DND-41 (cell line): Measurements from ENCODE around the gene PLXNA4.

ENCODE experiments used
- ATAC-seq: fragments of 200-7000 bp; cut with Tn5 transposase; 3 replicates; pipeline ENCODE4 v1.9.1; 2021; ENCODE audit warnings: low read depth; ENCODE audit not compliant: insufficient read depth
- DNase-seq: peaks from one replicate; pipeline ENCODE4 v3.0.0-alpha.2; 2020
- H2AFZ ChIP-seq: 2 replicates; pipeline ENCODE4 v1.6.0; 2012; ENCODE audit warnings: low read depth, low read length
- H3K27ac ChIP-seq: 2 replicates; pipeline ENCODE4 v1.5.1; 2012; ENCODE audit warnings: low read length, inconsistent platforms
- H3K27me3 ChIP-seq: fragments of 200-600 bp; sonication (generic); 2 replicates; pipeline ENCODE4 v1.6.0; 2012; ENCODE audit warnings: low read length, mild to moderate bottlenecking, inconsistent platforms; ENCODE audit not compliant: insufficient read depth, poor library complexity
- H3K36me3 ChIP-seq: 2 replicates; pipeline ENCODE4 v1.5.1; 2012; ENCODE audit warnings: low read length, inconsistent platforms; ENCODE audit not compliant: insufficient read depth
- H3K4me1 ChIP-seq: 2 replicates; pipeline ENCODE4 v1.5.1; 2012; ENCODE audit warnings: mild to moderate bottlenecking, low read length; ENCODE audit not compliant: insufficient read depth
- H3K4me2 ChIP-seq: 2 replicates; pipeline ENCODE4 v1.6.0; 2012; ENCODE audit warnings: mild to moderate bottlenecking, moderate library complexity, low read length, inconsistent platforms; ENCODE audit not compliant: insufficient read depth
- H3K4me3 ChIP-seq, 2 experiments: fragments of 200-600 bp in 1 of 2; shearing (Covaris generic) in 1 of 2; 2 replicates each; pipeline ENCODE4 v1.5.1; 2012 to 2016; ENCODE audit warnings: inconsistent platforms in 2 of 2, low read length in 2 of 2, mild to moderate bottlenecking in 2 of 2, low read depth in 1 of 2, moderate library complexity in 1 of 2
- H3K79me2 ChIP-seq: 2 replicates; pipeline ENCODE4 v1.6.0; 2012; ENCODE audit warnings: low read length, inconsistent platforms; ENCODE audit not compliant: insufficient read depth
- H3K9ac ChIP-seq: 2 replicates; pipeline ENCODE4 v1.6.0; 2012; ENCODE audit warnings: low read depth, mild to moderate bottlenecking, inconsistent platforms, low read length, moderate library complexity
- H3K9me3 ChIP-seq: 2 replicates; pipeline ENCODE4 v1.5.1; 2012; ENCODE audit warnings: low read length, moderate library complexity, mild to moderate bottlenecking, inconsistent platforms; ENCODE audit not compliant: insufficient read depth, severe bottlenecking
- H4K20me1 ChIP-seq: 2 replicates; pipeline ENCODE4 v1.6.0; 2012; ENCODE audit warnings: low read length; ENCODE audit not compliant: insufficient read depth
- CTCF ChIP-seq: IDR thresholded peaks from 2 replicates; pipeline ENCODE4 v1.5.1; 2012; ENCODE audit warnings: borderline replicate concordance, low read length, moderate library complexity, mild to moderate bottlenecking; ENCODE audit not compliant: poor library complexity, severe bottlenecking; ENCODE audit errors: extremely low read depth
- EZH2 ChIP-seq: IDR thresholded peaks from 3 replicates; pipeline ENCODE4 v1.6.1; 2012; ENCODE audit warnings: borderline replicate concordance, low read depth, mild to moderate bottlenecking, moderate library complexity, low read length, inconsistent platforms; ENCODE audit not compliant: severe bottlenecking

PLXNA4 gene

DNA sequence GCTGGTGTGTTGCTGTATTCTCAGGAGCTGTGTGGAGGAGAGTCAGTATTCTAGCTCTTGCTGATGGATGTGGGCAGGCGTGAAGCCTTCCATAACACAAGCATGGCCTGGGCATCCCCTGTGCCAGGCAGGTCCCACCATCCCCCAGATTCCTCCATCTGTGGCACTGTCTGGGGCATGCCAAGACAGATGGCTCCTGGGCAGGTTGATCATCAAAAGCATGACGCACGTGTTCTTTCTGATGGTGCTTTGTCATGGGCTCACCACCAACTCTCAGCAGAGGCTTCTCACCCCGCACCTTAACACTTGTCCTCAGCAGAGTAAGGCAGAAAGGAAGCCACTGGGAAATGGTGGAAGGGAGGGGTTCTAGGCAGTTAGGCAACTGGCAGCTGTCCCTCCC, 364.3 kb downstream of the PLXNA4 start:
- Histone ChIP-seq H3K27ac (no peak overlapping the region), H3K4me3 (no peak overlapping the region), H3K79me2 (no peaks in the 10 kb centered on the region), H2AFZ (no peak overlapping the region), H3K9me3 (no peaks in the 10 kb centered on the region), H4K20me1 (no peaks in the 10 kb centered on the region; the same call in 1 of the 2 replicates), H3K36me3 (no peaks in the 10 kb centered on the region), H3K4me2 (no peak overlapping the region), H3K9ac (no peak overlapping the region), H3K27me3 (no peaks in the 10 kb centered on the region), H3K4me1 (no peaks in the 10 kb centered on the region)
- TF ChIP-seq EZH2 (no peak), CTCF (no peak)
- ATAC-seq, result no peak
- no peak for DNase-seq

- Histone ChIP-seq H3K4me1 (no peaks in the 10 kb centered on the region), H3K4me2 (no peak overlapping the region), H2AFZ (no peak overlapping the region), H4K20me1 (no peaks in the 10 kb centered on the region; the same call in 1 of the 2 replicates), H3K9ac (no peak overlapping the region), H3K4me3 (no peak overlapping the region), H3K9me3 (no peaks in the 10 kb centered on the region), H3K36me3 (no peaks in the 10 kb centered on the region), H3K27me3 (no peaks in the 10 kb centered on the region), H3K79me2 (no peaks in the 10 kb centered on the region), H3K27ac (no peak overlapping the region)
- TF ChIP-seq EZH2 (no peak), CTCF (no peak)
- DNase-seq (no peak), ATAC-seq (no peak)
Observed at GRCh38 chr7:132210821-132211220, 365.4 kb downstream of the PLXNA4 start.

DNA sequence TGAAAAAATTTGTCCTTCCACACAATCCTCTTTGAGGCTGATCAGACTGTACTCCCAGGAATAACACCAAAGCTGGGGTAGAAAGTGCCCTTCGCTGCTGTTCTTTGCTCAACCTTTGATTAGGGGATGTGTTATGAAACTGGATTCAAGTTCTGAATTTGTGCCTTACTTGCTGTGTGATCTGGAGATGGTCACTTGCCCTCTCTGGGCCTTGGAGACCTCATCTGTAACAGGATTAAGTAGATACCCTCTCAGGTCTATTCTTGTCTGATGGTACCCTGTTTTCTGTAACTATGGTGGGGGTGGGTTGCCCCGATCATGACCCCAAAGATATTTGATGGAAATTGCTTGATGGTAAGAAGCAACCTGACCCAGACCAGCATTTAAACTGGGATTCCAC, 368.5 kb downstream of the PLXNA4 start:
- TF ChIP-seq EZH2 (no peak), CTCF (no peak)
- Histone ChIP-seq H3K4me1 (no peaks in the 10 kb centered on the region), H3K27me3 (no peaks in the 10 kb centered on the region), H3K4me2 (no peak overlapping the region), H3K4me3 (no peak overlapping the region), H3K9me3 (no peaks in the 10 kb centered on the region), H3K36me3 (no peaks in the 10 kb centered on the region), H3K27ac (no peak overlapping the region), H3K79me2 (no peaks in the 10 kb centered on the region), H3K9ac (no peak overlapping the region), H4K20me1 (no peaks in the 10 kb centered on the region; the same call in 1 of the 2 replicates), H2AFZ (no peak overlapping the region)
- ATAC-seq, result no peak
- no peak for DNase-seq

GRCh38 chr7:132207211-132207610, 369.1 kb downstream of the PLXNA4 start:
- no peak overlapping the region for H3K9ac ChIP-seq
- no peak for ATAC-seq
- H3K27ac ChIP-seq, result no peak overlapping the region

More at GRCh38 chr7:132207211-132207610, 369.1 kb downstream of the PLXNA4 start:
- Histone ChIP-seq H2AFZ (no peak overlapping the region), H3K4me3 (no peak overlapping the region), H3K27me3 (no peaks in the 10 kb centered on the region), H3K36me3 (no peaks in the 10 kb centered on the region), H3K79me2 (no peaks in the 10 kb centered on the region), H3K9me3 (no peaks in the 10 kb centered on the region), H4K20me1 (no peaks in the 10 kb centered on the region; the same call in 1 of the 2 replicates), H3K4me2 (no peak overlapping the region), H3K4me1 (no peaks in the 10 kb centered on the region)
- DNase-seq, result no peak
- TF ChIP-seq CTCF (no peak), EZH2 (no peak)
